SK-N-SH (cell line): ENCODE results near the gene PPP2R5C. TPM values are rescaled to one million over a fixed set of nuclear protein-coding genes. Genes with fewer than 3 reads are reported as not detected.
A peak's percentile ranks its signal among the peaks of the same experiment; 100 is the strongest.

ENCODE experiments used
- CTCF ChIA-PET: fragments of 300-600, 350-600 bp; formaldehyde crosslinking; extraction: SDS; loops from one replicate; lab custom pipeline; 2021; lab: Yijun Ruan, JAX
- POLR2A ChIA-PET: fragments of 350-600 bp; sonication (Branson Sonifier 250); formaldehyde crosslinking; extraction: SDS; loops from one replicate; lab custom pipeline; 2020; ENCODE audit warnings: antibody characterized with exemption, inconsistent platforms; lab: Yijun Ruan, JAX
- DNase-seq: peaks from one replicate; pipeline ENCODE4 v3.0.0; 2012
- H2AFZ ChIP-seq: fragments of 200-600 bp; sonication (generic); 2 replicates; pipeline ENCODE4 v1.8.1; 2016; ENCODE audit warnings: antibody characterized with exemption, mild to moderate bottlenecking, low read depth
- H3F3A ChIP-seq: fragments of 200-600 bp; sonication (generic); replicated peaks from 2 replicates; pipeline ENCODE3; 2016; ENCODE audit warnings: antibody characterized with exemption, mild to moderate bottlenecking; ENCODE audit not compliant: insufficient read depth
- H3K27ac ChIP-seq, 2 experiments: fragments of 200-500 bp in 1 of 2; fragments of 200-600 bp in 1 of 2; sonication (Bioruptor generic) in 1 of 2; sonication (generic), shearing (Covaris generic) in 1 of 2; 2 replicates each; pipeline versions ENCODE4 v1.5.1 to v1.6.1; 2014 to 2016; ENCODE audit warnings: low read depth in 2 of 2, inconsistent platforms in 1 of 2, low read length in 1 of 2, mild to moderate bottlenecking in 1 of 2, mixed read lengths in 1 of 2
- H3K27me3 ChIP-seq: fragments of 200-600 bp; sonication (generic), shearing (Covaris generic); 2 replicates; pipeline ENCODE4 v1.6.1; 2016; ENCODE audit warnings: mixed run types; ENCODE audit not compliant: insufficient read depth
- H3K36me3 ChIP-seq, 2 experiments: fragments of 200-500 bp in 1 of 2; fragments of 200-600 bp in 1 of 2; sonication (Bioruptor generic) in 1 of 2; sonication (generic) in 1 of 2; replicated peaks in 1 of 2; 2 replicates each; pipeline versions ENCODE3 to v1.5.1; 2014 to 2016; ENCODE audit warnings: low read length in 1 of 2, mild to moderate bottlenecking in 1 of 2; ENCODE audit not compliant: insufficient read depth in 2 of 2, control insufficient read depth in 1 of 2
- H3K4me1 ChIP-seq, 2 experiments: fragments of 200-500 bp in 1 of 2; fragments of 200-600 bp in 1 of 2; sonication (Bioruptor generic) in 1 of 2; sonication (generic), shearing (Covaris generic) in 1 of 2; 2 replicates each; pipeline versions ENCODE4 v1.5.1 to v1.6.1; 2014 to 2016; ENCODE audit warnings: low read depth in 1 of 2, low read length in 1 of 2, mixed run types in 1 of 2; ENCODE audit not compliant: insufficient read depth in 2 of 2, control insufficient read depth in 1 of 2
- H3K4me2 ChIP-seq: fragments of 200-600 bp; sonication (generic), shearing (Covaris generic); 2 replicates; pipeline ENCODE4 v1.6.1; 2017; ENCODE audit warnings: mixed run types
- H3K4me3 ChIP-seq, 2 experiments: fragments of 200-500 bp in 1 of 2; fragments of 200-600 bp in 1 of 2; sonication (Bioruptor generic) in 1 of 2; sonication (generic), shearing (Covaris generic) in 1 of 2; 2 replicates each; pipeline versions ENCODE4 v1.5.1 to v1.8.1; 2014 to 2016; ENCODE audit warnings: low read depth in 2 of 2, inconsistent platforms in 1 of 2, low read length in 1 of 2, mild to moderate bottlenecking in 1 of 2, mixed read lengths in 1 of 2, moderate library complexity in 1 of 2
- H3K79me2 ChIP-seq: fragments of 200-600 bp; sonication (generic); 2 replicates; pipeline ENCODE4 v1.8.1; 2017; ENCODE audit warnings: mild to moderate bottlenecking; ENCODE audit not compliant: insufficient read depth
- H3K9ac ChIP-seq: fragments of 200-600 bp; sonication (generic); 2 replicates; pipeline ENCODE4 v1.6.1; 2017; ENCODE audit warnings: mixed run types
- H3K9me2 ChIP-seq: fragments of 200-600 bp; sonication (generic); 2 replicates; pipeline ENCODE4 v1.6.1; 2017; ENCODE audit warnings: mixed run types
- H3K9me3 ChIP-seq: fragments of 200-600 bp; sonication (generic); 2 replicates; pipeline ENCODE4 v1.6.1; 2017; ENCODE audit warnings: mixed run types, mild to moderate bottlenecking, moderate library complexity
- H4K20me1 ChIP-seq: fragments of 200-600 bp; sonication (generic); 2 replicates; pipeline ENCODE4 v1.6.1; 2017; ENCODE audit warnings: mild to moderate bottlenecking, mixed run types; ENCODE audit not compliant: insufficient read depth
- EP300 ChIP-seq, 2 experiments: IDR thresholded peaks; 2 replicates each; pipeline versions ENCODE4 v1.4.0 to v1.6.1; 2012; ENCODE audit warnings: borderline replicate concordance in 1 of 2, low read depth in 1 of 2, low read length in 1 of 2
- EZH2phosphoT487 ChIP-seq: fragments of 200-600 bp; sonication (generic); IDR thresholded peaks from 2 replicates; pipeline ENCODE4 v1.6.1; 2017; ENCODE audit warnings: low read depth, mixed run types, mild to moderate bottlenecking, antibody characterized with exemption, moderate library complexity, borderline replicate concordance
- FOSL2 ChIP-seq: IDR thresholded peaks from 2 replicates; pipeline ENCODE4 v1.4.0; 2012; ENCODE audit warnings: low read depth, mild to moderate bottlenecking, moderate library complexity, borderline replicate concordance
- FOXJ3 ChIP-seq: sonication (generic); formaldehyde crosslinking; IDR thresholded peaks from 2 replicates; pipeline ENCODE4 v1.5.1; 2020; ENCODE audit warnings: mild to moderate bottlenecking, missing genetic modification reagents
- MEF2A ChIP-seq: IDR thresholded peaks from 2 replicates; pipeline ENCODE4 v1.4.0; 2012; ENCODE audit warnings: low read depth, borderline replicate concordance
- POLR2AphosphoS5 ChIP-seq: IDR thresholded peaks from 2 replicates; pipeline ENCODE4 v1.6.1; 2012; ENCODE audit warnings: low read depth, low read length
- RFX5 ChIP-seq: IDR thresholded peaks from 2 replicates; pipeline ENCODE4 v1.6.1; 2012; ENCODE audit warnings: mild to moderate bottlenecking, improper control_type of control experiment, low read length
- RXRA ChIP-seq: IDR thresholded peaks from 2 replicates; pipeline ENCODE4 v1.4.0; 2012; ENCODE audit warnings: low read depth, mild to moderate bottlenecking, borderline replicate concordance
- TEAD4 ChIP-seq: IDR thresholded peaks from 2 replicates; pipeline ENCODE4 v1.4.0; 2012; ENCODE audit warnings: mild to moderate bottlenecking, borderline replicate concordance; ENCODE audit not compliant: insufficient read depth
- WGBS: methylation state at CpG from one replicate; pipeline ENCODE4 v1.1.6; 2017; ENCODE audit warnings: low lambda C conversion rate; 5-methylcytosine and 5-hydroxymethylcytosine counted together
- polyA plus RNA-seq, 3 experiments: library from polyadenylated mRNA; depleted of rRNA; stranded (reverse); fragments of >200 nt; gene quantifications; 2 replicates each; pipeline ENCODE4 v1.2.3, GENCODE V29; 2012
- TF ChIP-seq, protein P1 (sequence below): IDR thresholded peaks from 2 replicates; pipeline ENCODE4 v1.4.0; 2012; ENCODE audit warnings: low read depth, borderline replicate concordance
- TF ChIP-seq, protein P2 (sequence below): IDR thresholded peaks from 2 replicates; pipeline ENCODE4; 2012
- TF ChIP-seq, protein P3 (sequence below): IDR thresholded peaks from 2 replicates; pipeline ENCODE4 v1.4.0; 2012; ENCODE audit warnings: low read depth
- TF ChIP-seq, protein P4 (sequence below): IDR thresholded peaks from 2 replicates; pipeline ENCODE4 v1.6.1; 2012; ENCODE audit warnings: mild to moderate bottlenecking, low read depth, low read length, moderate library complexity

The PPP2R5C gene
- polyA plus RNA-seq, 1 of the 3 experiments (the other 2 are of a cell fraction) = 43.7 TPM

DNA sequence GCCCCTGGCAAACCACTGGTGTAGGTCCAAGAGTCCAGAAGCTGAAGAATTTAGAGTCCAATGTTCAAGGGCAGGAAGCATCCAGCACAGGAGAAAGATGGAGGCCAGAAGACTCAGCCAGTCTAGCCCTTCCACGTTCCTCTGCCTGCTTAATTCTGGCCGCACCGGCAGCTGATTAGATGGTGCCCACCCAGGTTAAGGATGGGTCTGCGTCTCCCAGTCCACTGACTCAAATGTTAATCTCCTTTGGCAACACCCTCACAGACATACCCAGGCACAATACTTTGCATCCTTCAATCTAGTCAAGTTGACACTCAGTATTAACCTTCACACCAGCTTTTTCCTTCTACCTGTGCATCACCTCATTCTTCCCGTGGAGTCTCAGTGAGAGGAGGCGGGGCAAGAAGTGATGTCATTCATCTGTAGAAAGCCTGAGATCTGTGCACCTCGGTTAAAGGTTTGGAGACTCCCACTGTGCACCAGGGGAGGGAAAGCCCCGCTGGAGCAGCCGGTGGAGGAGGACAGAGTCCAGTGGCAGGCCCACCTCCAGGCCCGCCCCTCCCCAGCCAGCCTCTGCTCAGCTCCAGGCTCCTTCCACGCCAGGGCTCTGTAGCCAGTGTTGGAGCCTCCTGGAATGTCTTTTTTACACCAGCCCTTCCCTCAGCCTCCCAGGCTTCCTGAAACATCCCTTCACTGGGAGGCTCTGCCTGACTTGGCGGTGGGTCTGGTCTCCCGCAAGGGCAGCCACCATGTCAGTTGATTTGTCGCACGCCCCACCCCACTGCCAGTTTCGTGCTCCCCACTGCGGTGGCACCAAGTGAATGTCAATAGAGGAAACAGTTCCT, 122.8 kb downstream of the PPP2R5C start:
- Histone ChIP-seq H3K27ac (no peak overlapping the region), H3K36me3 (peaks cover 25 to 50% of the 10 kb centered on the region in 2 experiments), H3K27me3 (no peaks in the 10 kb centered on the region), H3K4me1 (peaks cover 0 to 17% of the 10 kb centered on the region in 2 experiments; a peak in 1 of 4 replicates), H3K9me3 (no peaks in the 10 kb centered on the region), H3K79me2 (peaks cover 27% of the 10 kb centered on the region; the same call in 1 of the 2 replicates), H3K4me3 (peak overlapping the region in 1 of 2 experiments; percentile 17; a peak in 1 of 4 replicates), H3K9me2 (no peaks in the 10 kb centered on the region), H3K9ac (no peak overlapping the region), H3F3A (no peaks in the 10 kb centered on the region), H3K4me2 (no peak overlapping the region), H2AFZ (no peak overlapping the region), H4K20me1 (0 out of 2 replicates have a peak, but pooled peaks cover 11% of the 10 kb centered on the region)
- POLR2A ChIA-PET = no interaction called here
- CTCF ChIA-PET = interaction anchor here (1.1 kb wide), 1 partner anchor 113 kb away, joined by 4 read pairs; no protein-coding TSS in a partner anchor
- TF ChIP-seq RFX5 (no peak), FOSL2 (no peak), MEF2A (no peak), EZH2phosphoT487 (no peak)
- no peak for DNase-seq
- 95% methylated on average over 16 of the region's 17 CpGs for WGBS

DNA sequence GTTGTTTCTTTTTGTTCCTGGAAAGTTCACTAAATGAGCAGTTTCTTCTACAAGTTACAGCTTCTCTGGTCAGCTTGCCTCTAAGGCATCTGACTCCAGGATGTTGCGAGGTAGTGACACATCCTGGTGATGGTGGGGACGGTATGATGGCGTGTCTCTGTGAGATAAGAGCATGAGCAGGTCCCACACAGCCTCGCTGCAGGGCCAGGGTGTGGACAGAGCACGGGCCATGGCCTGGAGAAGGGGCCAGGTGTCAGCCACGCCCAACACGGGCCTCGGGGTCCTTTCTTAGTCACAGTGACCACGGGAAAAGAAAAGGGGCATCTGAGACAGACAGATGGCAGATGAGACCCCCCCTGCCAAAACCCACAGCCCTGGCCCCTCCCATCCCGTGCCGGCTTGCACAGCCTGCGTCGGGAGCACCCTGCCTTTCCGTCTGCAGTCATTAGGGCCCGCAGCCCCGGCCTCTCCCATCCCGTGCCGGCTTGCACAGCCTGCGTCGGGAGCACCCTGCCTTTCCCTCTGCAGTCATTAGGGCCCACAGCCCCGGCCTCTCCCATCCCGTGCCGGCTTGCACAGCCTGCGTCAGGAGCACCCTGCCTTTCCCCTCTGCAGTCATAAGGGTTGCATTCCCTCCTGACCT, 123.5 kb downstream of the PPP2R5C start:
- WGBS = 96% methylated on average over 19 of the region's 24 CpGs
- Histone ChIP-seq H3K36me3 (peaks cover 26 to 55% of the 10 kb centered on the region in 2 experiments), H3K27me3 (no peaks in the 10 kb centered on the region), H3K9ac (no peak overlapping the region), H3K27ac (no peak overlapping the region), H3K4me3 (peak overlapping the region in 1 of 2 experiments; percentile 17; a peak in 1 of 4 replicates), H3K4me2 (no peak overlapping the region), H3K79me2 (peaks cover 19% of the 10 kb centered on the region; the same call in 1 of the 2 replicates), H3F3A (no peaks in the 10 kb centered on the region), H3K4me1 (peaks cover 0 to 13% of the 10 kb centered on the region in 2 experiments; a peak in 1 of 4 replicates), H3K9me3 (no peaks in the 10 kb centered on the region), H2AFZ (no peak overlapping the region), H4K20me1 (0 out of 2 replicates have a peak, but pooled peaks cover 6% of the 10 kb centered on the region), H3K9me2 (no peaks in the 10 kb centered on the region)
- POLR2A ChIA-PET = no interaction called here
- TF ChIP-seq, protein P1, sequence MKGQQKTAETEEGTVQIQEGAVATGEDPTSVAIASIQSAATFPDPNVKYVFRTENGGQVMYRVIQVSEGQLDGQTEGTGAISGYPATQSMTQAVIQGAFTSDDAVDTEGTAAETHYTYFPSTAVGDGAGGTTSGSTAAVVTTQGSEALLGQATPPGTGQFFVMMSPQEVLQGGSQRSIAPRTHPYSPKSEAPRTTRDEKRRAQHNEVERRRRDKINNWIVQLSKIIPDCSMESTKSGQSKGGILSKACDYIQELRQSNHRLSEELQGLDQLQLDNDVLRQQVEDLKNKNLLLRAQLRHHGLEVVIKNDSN = no peak
- TF ChIP-seq FOXJ3 (CRISPR knock-in tag) (no peak), MEF2A (no peak), RXRA (no peak), EP300 (IDR thresholded peaks at IDR 0.05; ENCODE audit: borderline replicate concordance in 1 of 2, low read depth in 1 of 2, low read length in 1 of 2) (no peak), TEAD4 (no peak), POLR2AphosphoS5 (no peak), RFX5 (no peak)
- TF ChIP-seq, protein P2, sequence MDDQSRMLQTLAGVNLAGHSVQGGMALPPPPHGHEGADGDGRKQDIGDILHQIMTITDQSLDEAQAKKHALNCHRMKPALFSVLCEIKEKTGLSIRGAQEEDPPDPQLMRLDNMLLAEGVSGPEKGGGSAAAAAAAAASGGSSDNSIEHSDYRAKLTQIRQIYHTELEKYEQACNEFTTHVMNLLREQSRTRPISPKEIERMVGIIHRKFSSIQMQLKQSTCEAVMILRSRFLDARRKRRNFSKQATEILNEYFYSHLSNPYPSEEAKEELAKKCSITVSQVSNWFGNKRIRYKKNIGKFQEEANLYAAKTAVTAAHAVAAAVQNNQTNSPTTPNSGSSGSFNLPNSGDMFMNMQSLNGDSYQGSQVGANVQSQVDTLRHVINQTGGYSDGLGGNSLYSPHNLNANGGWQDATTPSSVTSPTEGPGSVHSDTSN = no peak
- TF ChIP-seq, protein P3, sequence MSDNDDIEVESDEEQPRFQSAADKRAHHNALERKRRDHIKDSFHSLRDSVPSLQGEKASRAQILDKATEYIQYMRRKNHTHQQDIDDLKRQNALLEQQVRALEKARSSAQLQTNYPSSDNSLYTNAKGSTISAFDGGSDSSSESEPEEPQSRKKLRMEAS = no peak
- TF ChIP-seq, protein P4, sequence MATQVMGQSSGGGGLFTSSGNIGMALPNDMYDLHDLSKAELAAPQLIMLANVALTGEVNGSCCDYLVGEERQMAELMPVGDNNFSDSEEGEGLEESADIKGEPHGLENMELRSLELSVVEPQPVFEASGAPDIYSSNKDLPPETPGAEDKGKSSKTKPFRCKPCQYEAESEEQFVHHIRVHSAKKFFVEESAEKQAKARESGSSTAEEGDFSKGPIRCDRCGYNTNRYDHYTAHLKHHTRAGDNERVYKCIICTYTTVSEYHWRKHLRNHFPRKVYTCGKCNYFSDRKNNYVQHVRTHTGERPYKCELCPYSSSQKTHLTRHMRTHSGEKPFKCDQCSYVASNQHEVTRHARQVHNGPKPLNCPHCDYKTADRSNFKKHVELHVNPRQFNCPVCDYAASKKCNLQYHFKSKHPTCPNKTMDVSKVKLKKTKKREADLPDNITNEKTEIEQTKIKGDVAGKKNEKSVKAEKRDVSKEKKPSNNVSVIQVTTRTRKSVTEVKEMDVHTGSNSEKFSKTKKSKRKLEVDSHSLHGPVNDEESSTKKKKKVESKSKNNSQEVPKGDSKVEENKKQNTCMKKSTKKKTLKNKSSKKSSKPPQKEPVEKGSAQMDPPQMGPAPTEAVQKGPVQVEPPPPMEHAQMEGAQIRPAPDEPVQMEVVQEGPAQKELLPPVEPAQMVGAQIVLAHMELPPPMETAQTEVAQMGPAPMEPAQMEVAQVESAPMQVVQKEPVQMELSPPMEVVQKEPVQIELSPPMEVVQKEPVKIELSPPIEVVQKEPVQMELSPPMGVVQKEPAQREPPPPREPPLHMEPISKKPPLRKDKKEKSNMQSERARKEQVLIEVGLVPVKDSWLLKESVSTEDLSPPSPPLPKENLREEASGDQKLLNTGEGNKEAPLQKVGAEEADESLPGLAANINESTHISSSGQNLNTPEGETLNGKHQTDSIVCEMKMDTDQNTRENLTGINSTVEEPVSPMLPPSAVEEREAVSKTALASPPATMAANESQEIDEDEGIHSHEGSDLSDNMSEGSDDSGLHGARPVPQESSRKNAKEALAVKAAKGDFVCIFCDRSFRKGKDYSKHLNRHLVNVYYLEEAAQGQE = no peak
- DNase-seq = no peak
- CTCF ChIA-PET = no interaction called here
